Activated naive CD8-positive, alpha-beta T cell treated with anti-CD3 and anti-CD28 coated beads for 36 hours (primary cell): ENCODE data around the gene WDR45B. TPM values are rescaled to one million over a fixed set of nuclear protein-coding genes. Genes with fewer than 3 reads are reported as not detected.
A peak's percentile ranks its signal among the peaks of the same experiment; 100 is the strongest.

ENCODE experiments used
- DNase-seq: peaks from one replicate; pipeline ENCODE4 v3.0.0; 2021
- H3K27ac Mint-ChIP-seq: one replicate; pipeline ENCODE4 v1.8.0; 2022; ENCODE audit warnings: mild to moderate bottlenecking, moderate library complexity, mixed read lengths
- H3K27me3 Mint-ChIP-seq: one replicate; pipeline ENCODE4 v1.8.0; 2022; ENCODE audit warnings: mild to moderate bottlenecking, mixed read lengths
- H3K36me3 Mint-ChIP-seq: one replicate; pipeline ENCODE4 v1.8.0; 2021; ENCODE audit warnings: mild to moderate bottlenecking, mixed read lengths
- H3K4me1 Mint-ChIP-seq: one replicate; pipeline ENCODE4 v1.8.0; 2021; ENCODE audit warnings: mixed read lengths
- H3K4me3 Mint-ChIP-seq: one replicate; pipeline ENCODE4 v1.8.0; 2022; ENCODE audit warnings: mild to moderate bottlenecking, moderate library complexity, mixed read lengths
- H3K9me3 Mint-ChIP-seq: one replicate; pipeline ENCODE4 v1.8.0; 2022; ENCODE audit warnings: mixed read lengths
- total RNA-seq, 2 experiments: library from RNA; stranded (reverse); gene quantifications; one replicate each; pipeline ENCODE4 v1.2.3, GENCODE V29; 2021

WDR45B gene
- total RNA-seq, 2 experiments from 2014 or later, result 60.3 to 61.1 TPM

- no peaks in the 10 kb centered on the region for H3K4me1 Mint-ChIP-seq
- H3K36me3 Mint-ChIP-seq, result peaks cover 7% of the 10 kb centered on the region
- peaks cover 8% of the 10 kb centered on the region for H3K9me3 Mint-ChIP-seq
- no peak overlapping the region for H3K27ac Mint-ChIP-seq
- no peak for DNase-seq
- H3K27me3 Mint-ChIP-seq, result no peaks in the 10 kb centered on the region
- H3K4me3 Mint-ChIP-seq, result no peak overlapping the region
Observed at GRCh38 chr17:82684228-82684841, 36.1 kb upstream of the WDR45B start.

- H3K9me3 Mint-ChIP-seq, result peaks cover 8% of the 10 kb centered on the region
- H3K4me3 Mint-ChIP-seq, result no peak overlapping the region
- H3K36me3 Mint-ChIP-seq, result peaks cover 7% of the 10 kb centered on the region
- H3K27me3 Mint-ChIP-seq, result no peaks in the 10 kb centered on the region
- no peak for DNase-seq
- no peaks in the 10 kb centered on the region for H3K4me1 Mint-ChIP-seq
- H3K27ac Mint-ChIP-seq, result no peak overlapping the region
Observed at GRCh38 chr17:82683534-82683933, 35.3 kb upstream of the WDR45B start.

GRCh38 chr17:82681547-82681946 lies 33.3 kb upstream of the WDR45B start:
- Mint-ChIP-seq H3K27me3 (no peaks in the 10 kb centered on the region), H3K4me3 (no peak overlapping the region), H3K36me3 (peaks cover 7% of the 10 kb centered on the region), H3K9me3 (peaks cover 8% of the 10 kb centered on the region), H3K4me1 (no peaks in the 10 kb centered on the region), H3K27ac (no peak overlapping the region)
- DNase-seq, result no peak

- H3K27me3 Mint-ChIP-seq, result no peaks in the 10 kb centered on the region
- H3K4me3 Mint-ChIP-seq, result no peak overlapping the region
- peaks cover 7% of the 10 kb centered on the region for H3K36me3 Mint-ChIP-seq
- H3K9me3 Mint-ChIP-seq, result peaks cover 8% of the 10 kb centered on the region
- no peak for DNase-seq
- H3K27ac Mint-ChIP-seq, result no peak overlapping the region
- H3K4me1 Mint-ChIP-seq, result no peaks in the 10 kb centered on the region
Observed at GRCh38 chr17:82679586-82680465, 31.6 kb upstream of the WDR45B start.

DNA sequence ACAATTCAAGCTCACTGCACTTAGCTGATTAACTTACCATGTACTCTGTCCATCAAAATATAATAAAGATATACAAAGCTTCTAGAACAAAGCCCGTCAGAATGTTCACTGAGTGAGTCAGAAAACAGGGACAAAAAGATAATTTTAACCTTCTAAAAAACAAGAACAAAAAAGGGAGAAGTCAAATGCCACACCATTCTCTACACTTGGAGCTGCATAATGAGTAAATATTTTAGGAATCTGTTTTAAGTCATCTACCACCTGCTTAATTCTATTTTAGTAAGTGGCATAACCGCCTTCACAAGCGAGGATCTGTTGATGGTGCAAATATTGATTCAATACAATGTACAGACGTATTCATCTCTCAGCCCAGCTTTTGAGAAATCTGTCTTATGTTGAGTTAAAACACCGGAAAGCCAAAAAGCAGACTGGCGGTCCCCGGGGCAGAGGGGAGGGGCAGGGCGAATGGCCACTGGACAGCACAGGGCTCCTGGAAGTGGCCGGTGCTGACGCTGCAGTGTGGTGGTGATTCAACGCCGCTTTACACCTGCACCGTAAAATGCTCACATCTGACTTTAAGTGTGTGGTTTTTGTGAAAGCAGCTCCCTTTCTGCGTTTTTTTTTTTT lies 30.1 kb upstream of the WDR45B start:
- peaks cover 7% of the 10 kb centered on the region for H3K36me3 Mint-ChIP-seq
- no peak for DNase-seq
- H3K4me3 Mint-ChIP-seq, result no peak overlapping the region
- H3K4me1 Mint-ChIP-seq, result no peaks in the 10 kb centered on the region
- H3K27me3 Mint-ChIP-seq, result no peaks in the 10 kb centered on the region
- H3K9me3 Mint-ChIP-seq, result peaks cover 8% of the 10 kb centered on the region
- H3K27ac Mint-ChIP-seq, result no peak overlapping the region

DNA sequence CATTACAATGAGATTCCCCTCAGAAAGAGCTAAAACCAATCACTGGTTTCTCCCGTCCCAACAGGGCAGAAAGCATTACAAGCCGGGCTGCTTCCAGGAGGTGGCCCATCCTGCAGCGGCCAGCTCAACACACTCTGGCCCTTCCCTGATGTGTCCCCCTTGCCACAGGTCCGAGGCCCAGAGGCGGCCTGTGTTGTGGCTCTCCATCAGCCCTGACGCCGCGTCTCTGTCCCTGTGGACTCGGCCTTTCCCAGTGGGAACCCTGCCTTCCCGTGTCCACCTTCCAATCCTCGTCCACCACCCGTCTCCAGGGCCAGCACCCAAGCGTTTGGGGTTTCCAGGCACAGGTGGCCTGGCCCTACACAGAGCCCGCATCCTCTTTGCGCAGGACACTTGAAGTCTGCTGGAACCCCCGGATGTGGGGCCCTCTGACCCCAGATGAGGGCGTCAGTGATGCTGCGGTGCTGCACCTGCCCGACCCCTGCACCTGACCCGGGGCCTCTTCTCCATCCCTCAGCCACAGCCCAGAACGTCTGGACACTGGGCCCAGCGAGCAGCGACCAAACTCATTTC lies 29.2 kb upstream of the WDR45B start:
- Mint-ChIP-seq H3K27ac (no peak overlapping the region), H3K36me3 (peaks cover 7% of the 10 kb centered on the region), H3K9me3 (peaks cover 8% of the 10 kb centered on the region), H3K27me3 (no peaks in the 10 kb centered on the region), H3K4me3 (no peak overlapping the region), H3K4me1 (no peaks in the 10 kb centered on the region)
- no peak for DNase-seq

GRCh38 chr17:82675476-82676245 lies 27.4 kb upstream of the WDR45B start:
- no peaks in the 10 kb centered on the region for H3K9me3 Mint-ChIP-seq
- no peak overlapping the region for H3K4me3 Mint-ChIP-seq
- no peak overlapping the region for H3K27ac Mint-ChIP-seq
- H3K27me3 Mint-ChIP-seq, result no peaks in the 10 kb centered on the region
- no peaks in the 10 kb centered on the region for H3K4me1 Mint-ChIP-seq
- DNase-seq, result no peak
- no peaks in the 10 kb centered on the region for H3K36me3 Mint-ChIP-seq

DNA sequence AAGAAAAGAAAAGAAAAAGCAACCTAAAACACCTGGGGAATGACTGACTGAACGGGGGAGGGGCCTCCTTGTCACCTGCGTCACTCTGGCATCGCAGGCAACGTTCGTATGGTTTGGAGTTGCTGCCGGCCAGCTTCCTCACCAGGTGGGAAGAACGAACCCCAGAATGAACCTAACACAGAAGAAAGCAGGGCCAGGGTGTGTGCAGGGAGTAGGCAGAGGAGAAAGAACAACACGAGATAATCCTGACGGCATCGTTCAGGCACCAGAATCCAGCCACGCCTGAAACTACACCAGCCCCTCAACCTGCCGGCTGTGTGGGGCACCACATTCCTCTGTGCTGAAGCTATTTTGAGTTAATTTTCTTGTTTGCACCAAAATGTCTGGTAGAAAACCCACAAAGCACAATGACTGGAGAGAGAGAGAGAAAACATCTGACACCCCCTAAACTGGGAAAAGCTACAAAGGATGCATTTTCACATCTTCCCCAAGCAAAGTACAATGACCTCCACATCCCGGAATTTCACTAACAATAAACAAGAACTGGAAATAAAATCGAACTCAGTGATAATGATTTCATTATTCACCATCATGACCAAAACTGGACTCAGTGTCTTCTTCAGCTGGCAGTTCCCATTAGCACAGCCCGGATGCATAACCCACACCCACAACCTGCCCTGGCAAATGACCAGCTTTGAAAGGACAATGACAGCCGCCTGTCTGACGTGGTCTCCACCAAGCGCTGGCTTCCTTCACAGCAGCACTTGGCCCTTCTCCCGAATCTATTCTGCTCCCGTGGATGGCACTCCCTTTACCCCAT lies 26.6 kb upstream of the WDR45B start:
- Mint-ChIP-seq H3K36me3 (no peaks in the 10 kb centered on the region), H3K4me3 (no peak overlapping the region), H3K27me3 (no peaks in the 10 kb centered on the region), H3K4me1 (no peaks in the 10 kb centered on the region), H3K27ac (no peak overlapping the region), H3K9me3 (no peaks in the 10 kb centered on the region)
- no peak for DNase-seq

DNA sequence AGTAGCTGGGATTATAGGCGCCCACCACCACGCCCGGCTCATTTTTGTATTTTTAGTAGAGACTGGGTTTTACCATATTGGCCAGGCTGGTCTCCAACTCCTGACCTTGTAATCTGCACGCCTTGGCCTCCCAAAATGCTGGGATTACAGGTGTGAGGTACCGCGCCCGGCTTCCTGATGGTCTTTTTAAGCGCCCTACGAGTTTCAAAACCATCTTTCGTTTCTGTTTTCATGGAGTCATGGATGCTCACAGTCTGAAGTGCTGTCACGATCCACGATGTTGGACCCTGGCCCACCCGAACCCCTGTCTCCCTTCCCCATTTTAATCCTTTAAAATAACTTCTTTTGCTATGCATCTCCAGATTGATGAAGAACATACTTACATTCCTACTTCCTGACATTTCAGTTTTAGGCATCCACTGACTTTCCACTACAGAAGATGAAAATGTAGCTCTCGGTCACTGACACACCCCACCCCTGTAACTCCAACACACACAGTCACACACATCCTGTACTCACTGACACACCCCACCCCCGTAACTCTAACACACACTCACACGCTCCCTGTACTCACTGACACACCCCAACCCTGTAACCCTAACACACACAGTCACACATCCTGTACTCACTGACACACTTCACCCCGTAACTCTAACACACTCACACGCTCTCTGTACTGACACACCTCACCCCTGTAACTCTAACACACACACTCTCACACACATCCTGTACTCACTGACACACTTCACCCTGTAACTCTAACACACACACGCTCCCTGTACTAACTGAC lies 22.6 kb upstream of the WDR45B start:
- no peaks in the 10 kb centered on the region for H3K27me3 Mint-ChIP-seq
- H3K9me3 Mint-ChIP-seq, result no peaks in the 10 kb centered on the region
- H3K4me1 Mint-ChIP-seq, result peaks cover 5% of the 10 kb centered on the region
- no peaks in the 10 kb centered on the region for H3K36me3 Mint-ChIP-seq
- H3K4me3 Mint-ChIP-seq, result no peak overlapping the region
- DNase-seq, result no peak
- no peak overlapping the region for H3K27ac Mint-ChIP-seq

DNA sequence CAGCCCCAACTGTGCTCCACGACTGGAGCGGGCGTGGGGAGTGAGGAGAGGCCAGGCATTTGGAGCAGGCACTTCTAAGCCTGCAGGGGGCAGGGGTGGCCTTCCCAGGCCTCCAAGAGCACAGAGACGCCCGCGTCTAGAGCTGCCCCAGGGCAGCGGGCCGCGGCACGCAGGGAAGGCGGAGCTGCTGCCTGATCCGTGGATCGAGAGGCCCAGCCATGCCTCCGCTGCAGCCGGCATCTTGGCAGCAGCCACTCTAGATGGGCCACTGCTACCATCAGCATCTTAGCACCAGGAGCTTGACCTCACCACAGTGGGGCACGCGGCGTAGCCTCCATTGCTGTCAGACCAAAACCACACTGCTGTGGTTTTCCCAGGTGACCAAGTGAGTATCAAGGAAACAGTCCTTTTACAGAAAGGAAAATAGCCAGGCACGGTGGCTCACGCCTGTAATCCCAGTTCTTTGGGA lies 20.4 kb upstream of the WDR45B start:
- peaks cover 5% of the 10 kb centered on the region for H3K4me1 Mint-ChIP-seq
- H3K27ac Mint-ChIP-seq, result no peak overlapping the region
- peak; percentile 73 for DNase-seq
- H3K9me3 Mint-ChIP-seq, result no peaks in the 10 kb centered on the region
- peak overlapping the region; percentile 15 for H3K4me3 Mint-ChIP-seq
- H3K27me3 Mint-ChIP-seq, result no peaks in the 10 kb centered on the region
- H3K36me3 Mint-ChIP-seq, result no peaks in the 10 kb centered on the region

DNA sequence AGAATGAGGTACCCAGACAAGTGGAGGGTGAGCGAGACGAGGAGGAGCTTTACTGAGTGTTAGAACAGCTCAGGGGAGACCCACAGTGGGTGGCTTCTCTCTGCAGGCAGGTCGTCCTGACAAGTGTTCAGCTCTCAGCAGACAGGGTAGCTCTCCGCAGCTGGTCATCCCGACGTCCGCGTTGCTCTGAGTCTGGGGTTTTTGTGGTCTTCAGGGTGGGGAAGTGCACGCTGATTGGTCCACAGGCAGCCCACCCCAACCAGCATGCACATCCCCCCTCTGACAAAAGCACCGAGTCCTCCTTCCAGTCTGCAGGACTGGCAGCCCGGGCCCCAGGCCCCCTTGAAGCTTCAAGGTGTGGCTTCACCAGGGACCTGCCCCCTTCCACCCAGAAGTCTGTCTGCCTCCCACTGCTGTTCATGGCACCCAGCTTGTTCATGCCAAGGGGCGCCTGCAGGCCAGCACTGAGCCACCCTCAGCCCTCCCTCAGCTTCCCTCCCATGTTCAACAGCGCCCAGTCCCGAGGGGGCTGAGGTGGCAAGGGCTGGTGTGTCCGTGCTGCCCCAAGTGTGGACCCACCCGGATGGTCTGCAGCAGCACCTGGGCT lies 19.9 kb upstream of the WDR45B start:
- Mint-ChIP-seq H3K9me3 (no peaks in the 10 kb centered on the region), H3K4me3 (no peak overlapping the region), H3K27ac (no peak overlapping the region), H3K36me3 (no peaks in the 10 kb centered on the region), H3K27me3 (no peaks in the 10 kb centered on the region), H3K4me1 (peaks cover 5% of the 10 kb centered on the region)
- DNase-seq, result no peak

DNA sequence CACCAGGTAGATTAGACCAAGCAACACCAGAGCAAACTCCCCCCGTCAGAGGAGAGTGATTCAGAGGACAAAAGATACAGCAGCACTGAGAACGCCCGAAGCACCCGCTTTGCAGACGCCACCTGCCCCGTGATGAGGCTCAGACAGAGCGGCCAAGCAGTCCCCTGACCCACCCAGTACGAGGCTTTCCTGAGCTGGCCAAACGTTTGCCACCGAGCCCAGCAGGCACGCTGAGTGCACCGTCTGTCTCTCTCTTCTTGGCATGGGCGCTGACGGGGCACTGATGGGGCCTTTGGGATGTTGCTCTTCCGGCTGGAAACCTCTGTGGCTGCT lies 19.4 kb upstream of the WDR45B start:
- Mint-ChIP-seq H3K27ac (no peak overlapping the region), H3K27me3 (no peaks in the 10 kb centered on the region), H3K9me3 (no peaks in the 10 kb centered on the region), H3K4me1 (peaks cover 5% of the 10 kb centered on the region), H3K36me3 (no peaks in the 10 kb centered on the region), H3K4me3 (no peak overlapping the region)
- no peak for DNase-seq

GRCh38 chr17:82666931-82667667 lies 18.9 kb upstream of the WDR45B start:
- H3K36me3 Mint-ChIP-seq, result no peaks in the 10 kb centered on the region
- no peak overlapping the region for H3K4me3 Mint-ChIP-seq
- no peak for DNase-seq
- no peaks in the 10 kb centered on the region for H3K9me3 Mint-ChIP-seq
- H3K27ac Mint-ChIP-seq, result no peak overlapping the region
- peaks cover 5% of the 10 kb centered on the region for H3K4me1 Mint-ChIP-seq
- no peaks in the 10 kb centered on the region for H3K27me3 Mint-ChIP-seq
